ENCODE results near the gene PHLDA3. TPM values are rescaled to one million over a fixed set of nuclear protein-coding genes. Genes with fewer than 3 reads are reported as not detected.

Gene PHLDA3
- total RNA-seq, 1 experiment from 2014 or later: 10.5 TPM

GRCh38 chr1:201515062-201515750, 46.2 kb upstream of the PHLDA3 start:
- Histone ChIP-seq H3K36me3 (ENCODE audit: control insufficient read depth, insufficient read depth, low read length) (no peaks in the 10 kb centered on the region), H3K4me1 (peaks cover 71% of the 10 kb centered on the region), H3K9me3 (no peaks in the 10 kb centered on the region), H3K4me3 (ENCODE audit: low read depth, low read length) (no peak overlapping the region), H3K27me3 (replicated peaks; ENCODE audit: control insufficient read depth, insufficient read depth, low read length) (no peaks in the 10 kb centered on the region)
- peaks cover 47% of the 10 kb centered on the region for H3K4me1 Mint-ChIP-seq (ENCODE audit: low read depth, unreplicated experiment)
- peak overlapping the region; percentile 68 for H3K27ac Mint-ChIP-seq (ENCODE audit: unreplicated experiment)
- DNase-seq: no peak
- H3K36me3 Mint-ChIP-seq (ENCODE audit: insufficient read depth, unreplicated experiment): no peaks in the 10 kb centered on the region
- ChIA-PET POLR2A (interaction anchor here (2.4 kb wide), 1 partner anchor 11 kb away, joined by 9 read pairs; no protein-coding TSS in a partner anchor), CTCF (interaction anchor here (5.7 kb wide), 1 partner anchor 33 kb away, joined by 198 read pairs; no protein-coding TSS in a partner anchor)
- intact Hi-C loops (cut with micrococcal nuclease; ENCODE audit: unreplicated experiment): no loop called here
- no peaks in the 10 kb centered on the region for H3K9me3 Mint-ChIP-seq (ENCODE audit: unreplicated experiment)
- H3K4me3 Mint-ChIP-seq (ENCODE audit: unreplicated experiment): peak overlapping the region; percentile 58
- H3K27me3 Mint-ChIP-seq (ENCODE audit: insufficient read depth, unreplicated experiment): no peaks in the 10 kb centered on the region
- no peak for TF ChIP-seq CTCF (IDR thresholded peaks at IDR 0.05; ENCODE audit: insufficient read depth in 1 of 2, low read depth in 1 of 2, low read length in 1 of 2, severe bottlenecking in 1 of 2, unreplicated experiment in 1 of 2)
- no TSS peak for BruUV-seq (replicated peaks)

- peaks cover 71% of the 10 kb centered on the region for H3K4me1 ChIP-seq
- no peak overlapping the region for H3K27ac Mint-ChIP-seq (ENCODE audit: unreplicated experiment)
Observed at GRCh38 chr1:201514466-201514865, 45.5 kb upstream of the PHLDA3 start.

More at GRCh38 chr1:201514466-201514865, 45.5 kb upstream of the PHLDA3 start:
- no peak for TF ChIP-seq CTCF (IDR thresholded peaks at IDR 0.05; ENCODE audit: insufficient read depth in 1 of 2, low read depth in 1 of 2, low read length in 1 of 2, severe bottlenecking in 1 of 2, unreplicated experiment in 1 of 2)
- BruUV-seq (replicated peaks): no TSS peak
- no peaks in the 10 kb centered on the region for H3K36me3 Mint-ChIP-seq (ENCODE audit: insufficient read depth, unreplicated experiment)
- Histone ChIP-seq H3K9me3 (no peaks in the 10 kb centered on the region), H3K27me3 (replicated peaks; ENCODE audit: control insufficient read depth, insufficient read depth, low read length) (no peaks in the 10 kb centered on the region), H3K4me3 (ENCODE audit: low read depth, low read length) (no peak overlapping the region), H3K36me3 (ENCODE audit: control insufficient read depth, insufficient read depth, low read length) (no peaks in the 10 kb centered on the region)
- peaks cover 53% of the 10 kb centered on the region for H3K4me1 Mint-ChIP-seq (ENCODE audit: low read depth, unreplicated experiment)
- no peaks in the 10 kb centered on the region for H3K27me3 Mint-ChIP-seq (ENCODE audit: insufficient read depth, unreplicated experiment)
- POLR2A ChIA-PET: no interaction called here
- CTCF ChIA-PET: interaction anchor here (3.6 to 5.7 kb wide), 2 partner anchors 11 to 32 kb away, joined by 61 to 198 read pairs; no protein-coding TSS in a partner anchor
- DNase-seq: no peak
- peak overlapping the region; percentile 58 for H3K4me3 Mint-ChIP-seq (ENCODE audit: unreplicated experiment)
- intact Hi-C loops (cut with micrococcal nuclease; ENCODE audit: unreplicated experiment): no loop called here
- H3K9me3 Mint-ChIP-seq (ENCODE audit: unreplicated experiment): no peaks in the 10 kb centered on the region
